GM19099 (cell line): ENCODE data around the gene WIZ.

Source experiments
- POLR2A ChIP-seq: IDR thresholded peaks from 3 replicates; pipeline ENCODE4 v1.6.1; 2011; ENCODE audit warnings: low read depth; ENCODE audit not compliant: insufficient read length; ENCODE audit errors: extremely low read depth

Gene WIZ

DNA sequence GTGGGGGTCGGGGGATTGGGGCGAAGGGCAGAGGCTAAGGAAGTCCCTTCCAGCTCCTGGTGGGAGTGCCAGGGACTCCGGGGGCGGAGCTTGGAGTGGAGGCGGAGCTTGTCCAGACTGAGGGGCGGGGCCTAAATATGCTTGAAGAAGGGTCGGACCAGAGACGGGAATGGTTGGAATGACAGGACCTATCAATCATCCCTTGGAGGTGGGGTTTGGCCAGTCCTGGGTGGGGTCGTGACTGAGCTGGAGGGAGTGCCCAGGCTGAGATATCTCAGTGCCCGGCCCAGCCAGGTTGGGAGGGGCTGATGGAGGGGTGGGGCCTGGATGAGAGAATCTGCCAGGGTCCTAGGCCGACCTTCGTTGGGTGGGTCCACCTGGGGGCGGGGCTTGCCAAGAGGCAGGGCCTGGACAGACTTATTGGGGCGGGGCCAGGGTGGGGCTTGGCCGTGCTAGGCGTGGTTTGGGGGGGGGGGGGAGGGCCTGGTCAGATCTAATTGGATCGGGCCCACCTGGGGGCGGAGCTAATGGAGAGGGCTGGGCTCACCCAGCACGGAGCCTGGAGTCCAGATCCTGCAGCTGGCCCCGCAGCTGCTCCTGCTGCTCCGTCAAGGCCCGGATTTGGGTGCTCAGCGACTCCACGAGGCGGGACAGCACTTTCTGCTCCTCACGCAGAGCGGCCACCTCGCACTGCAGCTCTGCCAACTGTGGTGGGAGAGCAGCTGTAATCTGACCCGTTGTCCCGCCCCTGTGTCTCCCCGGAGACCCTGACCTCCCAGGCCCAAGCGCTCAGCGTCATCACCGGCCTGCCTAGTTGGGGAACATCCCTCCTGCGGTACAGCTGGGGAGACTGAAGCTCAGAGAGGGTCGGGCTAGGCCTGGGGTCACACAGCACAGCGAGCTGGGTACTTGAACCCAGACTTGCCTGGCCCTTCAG, 2.6 kb upstream of the WIZ start:
- TF ChIP-seq POLR2A, result no peak

DNA sequence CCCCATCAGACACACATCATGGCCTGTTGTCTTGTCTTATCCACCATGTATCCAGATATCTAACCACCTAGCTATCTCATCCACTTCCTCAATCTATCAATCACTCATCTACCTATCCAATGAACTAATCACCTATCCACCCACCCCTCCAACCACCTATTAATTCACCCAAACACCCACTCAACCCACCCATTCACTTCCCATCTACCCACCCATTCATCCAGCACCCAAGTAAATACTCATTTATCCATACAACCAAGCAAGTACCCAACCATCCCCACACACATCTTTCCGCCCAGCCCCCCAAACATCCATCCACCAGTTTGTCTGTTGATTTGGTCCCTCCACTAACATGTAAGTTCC, 753 bp upstream of the WIZ start:
- no peak for TF ChIP-seq POLR2A

DNA sequence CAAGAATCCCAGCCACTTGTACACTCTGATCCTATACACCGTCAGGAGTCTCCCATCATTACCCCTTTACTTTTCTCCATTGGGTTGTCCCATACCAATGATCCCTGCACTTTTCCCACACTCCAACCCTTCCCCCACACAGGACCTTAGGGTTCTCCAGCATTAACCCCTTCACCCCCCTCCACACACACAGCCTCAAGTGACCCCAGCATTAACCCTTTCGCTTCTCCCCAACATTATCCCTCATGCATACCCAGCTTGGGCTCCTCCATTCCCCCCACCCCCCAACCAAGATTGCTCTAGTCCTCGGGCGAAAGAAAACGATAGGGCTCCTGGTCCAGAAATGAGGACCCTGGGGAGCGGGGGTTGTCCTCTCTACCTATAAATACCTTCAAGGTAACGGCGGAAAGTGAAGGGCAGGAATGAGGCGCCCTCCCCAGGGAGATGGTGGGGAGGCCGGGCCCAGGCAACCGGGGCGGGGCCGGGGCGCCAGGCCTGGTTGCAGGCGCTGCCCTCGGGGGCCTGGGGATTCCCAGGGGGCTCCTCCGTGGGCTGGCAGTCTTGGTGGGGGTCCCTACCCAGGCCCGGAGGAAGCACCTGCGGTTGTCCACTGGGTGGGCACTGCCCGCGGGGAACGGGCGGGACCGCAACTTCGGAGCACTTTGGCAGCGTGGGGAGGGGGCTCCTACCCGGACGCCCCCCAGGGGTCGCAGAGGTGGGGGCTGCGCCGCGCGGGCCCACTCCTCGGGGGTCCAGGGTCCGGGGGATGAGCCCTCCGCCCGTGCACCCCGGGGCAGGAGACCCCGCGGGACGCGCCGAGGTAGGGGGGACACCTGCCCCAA, 757 bp downstream of the WIZ start:
- TF ChIP-seq POLR2A, result no peak

DNA sequence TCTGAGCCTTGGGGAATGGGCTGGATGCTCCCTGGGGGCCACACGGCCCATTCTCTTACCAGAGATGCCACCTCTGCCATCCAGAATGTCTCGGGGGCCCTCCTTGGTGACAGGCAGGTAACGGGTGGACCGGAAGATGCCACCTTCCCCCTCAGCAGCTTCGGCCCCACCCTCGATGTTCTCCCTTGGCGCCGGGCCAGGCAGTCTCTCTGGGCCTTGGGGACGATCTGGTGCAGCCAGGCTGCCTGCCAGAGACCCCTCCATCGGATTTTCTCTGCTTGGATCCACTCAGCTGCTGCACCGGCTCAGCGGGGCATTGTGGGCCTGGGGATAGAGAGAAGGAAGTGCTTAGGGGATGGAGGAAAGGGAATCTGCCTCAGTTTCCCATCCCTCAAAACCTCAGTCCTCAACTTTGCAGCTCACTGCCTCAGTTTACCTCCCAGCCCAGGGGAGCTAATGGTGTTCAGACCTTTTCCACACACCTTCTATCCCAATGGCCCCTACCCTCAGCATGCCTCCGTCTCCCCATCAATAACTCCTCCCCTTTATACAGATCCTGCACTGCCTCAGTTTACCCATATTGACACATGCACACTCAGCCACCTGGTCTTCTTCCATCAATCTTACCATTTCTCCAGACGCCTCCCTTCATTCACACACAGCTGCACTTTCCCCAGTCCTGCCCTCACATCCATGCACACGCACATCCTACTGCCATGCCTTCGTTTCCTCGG, 1.5 kb downstream of the WIZ start:
- no peak for TF ChIP-seq POLR2A

DNA sequence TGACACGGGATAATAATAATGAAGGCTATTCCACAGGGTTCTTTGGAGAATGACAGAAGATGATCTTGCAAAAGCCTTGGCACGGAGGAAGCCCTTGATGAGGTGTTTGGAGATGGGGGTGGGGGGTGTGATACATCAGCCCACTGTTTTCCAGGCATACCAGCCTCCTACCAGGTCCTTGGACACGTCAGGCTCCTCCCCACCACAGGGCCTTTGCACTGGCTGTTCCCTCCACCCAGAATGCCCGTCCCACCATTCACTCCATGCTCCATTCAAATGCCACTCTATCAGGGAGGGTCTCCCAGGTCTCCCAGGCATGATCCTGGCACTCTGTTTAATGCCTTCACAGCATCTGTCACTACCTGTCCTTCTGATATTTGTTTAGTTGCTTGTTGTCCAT, 2.7 kb downstream of the WIZ start:
- no peak for TF ChIP-seq POLR2A

DNA sequence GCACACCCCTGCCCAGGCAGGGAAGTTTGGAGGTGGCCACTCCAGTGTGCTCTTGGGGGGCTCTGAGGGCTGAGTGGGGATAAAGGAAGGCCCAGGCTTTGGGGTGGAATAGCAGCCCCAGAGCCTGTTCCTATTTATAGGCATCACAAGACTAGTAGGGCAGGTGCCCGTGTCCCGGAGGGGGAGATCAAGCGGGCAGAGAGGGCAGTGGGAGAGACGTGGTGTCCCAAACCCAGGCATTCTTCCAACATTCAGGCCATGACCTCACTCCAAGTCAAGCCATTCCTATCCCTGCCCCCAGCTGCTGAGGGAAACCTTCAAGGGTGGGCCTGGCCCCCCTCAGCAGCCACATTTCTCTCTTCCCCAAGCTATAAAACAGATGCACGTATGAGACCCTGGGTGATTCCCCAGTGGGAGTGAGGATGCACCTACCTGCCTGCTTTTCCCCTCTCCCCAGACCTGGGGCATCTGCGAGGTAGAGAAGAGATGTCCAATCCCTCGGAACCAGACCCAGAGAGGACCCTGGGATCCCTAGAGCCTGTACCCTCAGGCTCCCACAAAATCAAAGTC, 3.9 kb downstream of the WIZ start:
- TF ChIP-seq POLR2A, result no peak

DNA sequence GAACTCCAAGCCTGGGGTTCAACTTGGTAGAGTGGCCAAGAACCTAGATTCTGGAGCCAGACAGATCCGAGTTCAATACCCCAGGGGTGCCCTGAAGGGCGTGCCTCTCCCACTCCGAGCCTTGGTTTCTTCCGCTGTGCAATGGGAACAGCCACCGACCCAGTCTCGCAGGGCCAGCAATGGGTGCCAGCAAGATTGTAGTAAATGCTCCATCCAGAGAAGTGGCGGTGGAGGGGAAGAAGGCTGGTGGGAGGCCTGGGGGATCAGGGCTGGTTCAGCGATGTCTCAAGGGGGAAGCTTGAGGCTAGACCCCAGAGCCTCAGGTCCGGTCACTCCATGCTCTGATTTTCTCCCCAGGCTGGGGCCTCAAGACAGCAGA, 4.5 kb downstream of the WIZ start:
- no peak for TF ChIP-seq POLR2A

DNA sequence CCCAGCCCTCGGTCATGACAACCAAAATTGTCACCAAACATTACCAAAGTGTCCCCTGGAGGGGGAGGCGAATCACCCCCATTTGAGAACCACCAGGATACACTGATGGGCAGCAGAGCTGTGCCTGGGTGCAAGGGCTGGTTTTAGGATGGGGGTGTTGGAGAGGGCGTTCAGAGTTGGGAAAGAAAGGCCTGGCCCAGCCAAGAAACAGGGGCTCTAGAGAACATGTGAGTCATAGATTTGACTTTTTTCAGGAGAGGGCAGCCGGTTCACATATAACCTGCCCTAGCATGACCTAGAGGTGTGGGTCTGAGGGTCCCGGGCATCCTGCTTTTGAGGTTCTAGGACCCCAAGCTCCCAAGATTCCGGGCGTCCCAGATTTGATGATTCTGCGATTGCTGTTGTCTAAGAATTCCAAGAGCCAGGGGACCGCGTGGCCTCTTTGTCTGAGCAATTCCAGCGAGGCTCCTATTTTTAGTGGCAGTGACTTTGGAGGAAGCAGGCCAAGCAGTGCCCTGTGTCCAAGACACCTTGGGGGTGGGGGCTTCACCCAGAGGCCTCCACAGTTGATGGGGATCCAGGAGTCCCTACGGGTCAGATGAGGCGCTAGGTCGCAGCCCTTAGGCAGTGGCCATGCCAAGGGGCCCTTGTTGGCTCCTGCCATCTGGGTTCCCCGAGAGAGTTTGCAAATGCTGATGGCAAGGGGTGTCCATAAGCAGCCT, 5.1 kb downstream of the WIZ start:
- TF ChIP-seq POLR2A, result no peak

DNA sequence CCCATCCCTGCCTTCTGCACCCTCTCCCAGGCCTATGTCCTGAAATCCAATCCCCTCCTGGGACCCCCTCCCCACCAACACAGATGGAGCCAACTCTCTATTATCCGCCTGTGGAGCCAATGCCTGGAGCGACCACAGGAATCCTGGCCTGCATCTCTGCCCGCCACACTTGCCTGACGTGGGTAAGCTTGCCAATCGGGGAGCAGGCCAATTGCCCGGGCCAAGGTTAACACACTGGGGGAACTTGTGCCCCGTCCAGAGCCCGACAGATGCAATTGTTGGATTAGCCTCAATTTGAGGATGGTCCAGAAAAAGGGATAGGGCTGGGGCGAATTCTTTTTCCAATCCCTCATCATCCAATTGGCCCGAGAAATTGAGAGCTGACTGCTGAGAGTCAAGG, 5.9 kb downstream of the WIZ start:
- no peak for TF ChIP-seq POLR2A

DNA sequence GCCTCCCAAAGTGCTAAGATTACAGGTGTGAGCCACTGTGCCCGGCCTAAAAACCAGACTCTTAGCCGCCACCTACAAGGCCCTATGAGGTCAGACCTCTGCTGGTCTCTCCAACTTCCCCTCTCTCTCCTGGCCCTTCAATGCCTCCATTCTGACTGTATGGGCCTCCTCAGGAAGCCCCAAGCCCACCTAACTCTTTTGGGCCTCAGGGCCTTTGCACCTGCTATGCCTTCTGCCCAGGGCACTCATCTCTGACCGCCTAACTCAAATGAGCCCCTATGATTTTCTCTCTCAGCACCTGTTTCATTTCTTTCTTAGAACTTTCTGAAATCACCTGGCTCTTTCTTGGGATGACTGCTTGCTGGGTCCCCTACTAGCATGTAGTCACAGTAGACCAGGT, 6.4 kb downstream of the WIZ start:
- no peak for TF ChIP-seq POLR2A

DNA sequence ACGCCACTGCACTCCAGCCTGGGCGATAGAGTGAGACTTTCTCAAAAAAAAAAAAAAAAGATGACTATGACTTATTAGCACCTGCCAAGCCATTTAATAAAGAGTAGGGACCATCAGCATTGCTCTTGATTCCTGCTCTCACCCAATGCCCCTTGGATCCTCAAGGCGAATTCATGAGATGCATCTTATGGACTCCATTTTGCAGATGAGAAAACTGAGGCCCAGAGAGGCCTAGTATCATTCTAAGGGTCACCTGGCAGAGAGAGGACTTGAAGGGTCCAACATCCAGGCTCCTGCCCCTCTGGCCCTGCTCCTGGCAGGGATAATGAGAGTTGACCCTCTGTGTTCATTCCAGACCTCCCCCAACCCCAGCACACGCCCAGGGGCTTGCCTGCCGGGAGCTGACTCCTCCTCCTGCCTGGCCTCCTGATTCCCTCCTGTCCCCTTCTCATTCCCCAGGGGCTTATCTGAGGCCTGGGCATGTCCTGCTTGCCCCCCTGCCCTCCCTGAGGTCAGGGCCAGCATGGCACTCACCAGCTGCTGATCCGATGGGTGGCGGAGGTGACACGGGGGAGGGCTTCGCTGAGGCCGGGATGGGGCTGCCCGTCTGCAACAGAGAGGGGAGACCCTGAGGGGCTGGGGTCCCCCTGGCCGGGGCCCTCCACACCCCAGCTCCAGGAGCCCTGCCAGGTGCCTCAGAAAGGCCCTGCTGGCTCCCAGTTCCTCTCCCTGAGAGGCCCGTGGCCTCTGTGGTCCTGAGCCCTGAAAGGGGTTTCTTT, 7.4 kb downstream of the WIZ start:
- TF ChIP-seq POLR2A, result no peak

DNA sequence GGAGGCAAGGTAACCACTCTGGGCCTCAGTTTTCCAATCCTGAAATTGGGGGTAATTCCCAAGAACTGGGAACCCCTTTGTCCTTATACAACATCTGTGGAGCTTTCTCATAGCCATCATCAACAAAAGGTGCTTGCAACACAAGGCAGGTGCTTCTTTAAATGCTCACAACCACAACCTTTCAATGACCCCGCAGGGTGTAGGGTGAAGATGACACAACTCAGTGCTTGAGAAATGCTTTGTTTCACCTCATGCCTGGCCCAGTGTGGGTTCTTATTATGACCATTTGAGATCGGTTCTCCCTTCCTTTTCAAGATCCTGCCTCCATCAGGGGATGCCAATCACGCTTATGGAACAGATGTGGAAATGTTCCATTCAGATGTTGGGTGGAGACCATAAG, 8.4 kb downstream of the WIZ start:
- no peak for TF ChIP-seq POLR2A

DNA sequence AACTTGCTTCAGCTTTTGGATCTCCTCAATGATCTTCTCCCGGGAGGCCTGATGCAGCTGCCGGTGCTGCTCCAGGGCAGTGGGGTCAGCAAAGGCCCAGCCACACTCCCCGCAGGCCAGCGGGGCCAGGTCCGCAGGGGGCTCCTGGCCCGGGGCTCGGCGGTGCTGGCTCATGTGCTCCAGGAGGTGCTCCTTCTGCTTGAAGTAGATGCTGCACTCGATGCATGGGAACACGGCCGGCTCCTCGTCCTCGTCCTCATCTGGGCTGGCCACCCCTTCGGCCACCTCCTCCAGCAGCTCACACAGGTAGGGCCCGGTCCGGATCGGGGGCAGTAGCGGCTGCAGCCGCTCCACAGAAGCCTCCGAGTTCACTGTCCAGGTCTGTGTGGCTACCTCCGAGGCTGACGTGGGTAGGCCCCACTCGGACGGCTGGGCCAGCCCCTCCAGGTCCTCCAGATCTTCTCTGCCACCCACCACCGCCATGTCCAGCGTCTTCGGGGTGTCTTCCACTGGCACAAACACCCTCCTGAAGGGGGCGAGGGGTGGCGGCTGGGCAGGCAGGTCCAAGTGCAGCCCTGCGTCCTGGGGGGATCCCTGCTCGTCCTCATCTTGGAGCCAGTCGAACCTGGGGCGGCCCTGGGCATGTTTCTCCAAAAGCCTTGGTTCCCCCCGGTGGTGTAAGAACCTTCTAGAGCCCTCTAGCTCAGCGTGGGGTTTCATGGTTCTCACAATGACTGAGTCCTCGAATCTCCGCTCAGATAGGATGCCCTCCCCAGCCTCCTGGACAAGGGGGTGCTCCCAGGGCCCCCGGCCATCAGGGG, 9.7 kb downstream of the WIZ start:
- no peak for TF ChIP-seq POLR2A
